Fibroblast of skin of back (primary cell): ENCODE results near the gene GMNN.

Source experiments
- DNase-seq: peaks from one replicate; pipeline ENCODE4 v3.0.0-alpha.2; 2013

Gene GMNN

GRCh38 chr6:24807584-24807983 lies 32.8 kb downstream of the GMNN start:
- no peak for DNase-seq

- DNase-seq = no peak
Observed at GRCh38 chr6:24809728-24810127, 35.0 kb downstream of the GMNN start.

GRCh38 chr6:24818346-24818745 lies 43.6 kb downstream of the GMNN start:
- no peak for DNase-seq

GRCh38 chr6:24821860-24822444 lies 47.2 kb downstream of the GMNN start:
- DNase-seq = no peak

- no peak for DNase-seq
Observed at GRCh38 chr6:24822696-24823095, 48.0 kb downstream of the GMNN start.

- no peak for DNase-seq
Observed at GRCh38 chr6:24823185-24823584, 48.4 kb downstream of the GMNN start.

- peak; percentile 77 for DNase-seq
Observed at GRCh38 chr6:24824142-24824938, 49.6 kb downstream of the GMNN start.

GRCh38 chr6:24825130-24825630 lies 50.4 kb downstream of the GMNN start:
- DNase-seq = no peak

GRCh38 chr6:24827162-24827561 lies 52.4 kb downstream of the GMNN start:
- DNase-seq = no peak

GRCh38 chr6:24827970-24828369 lies 53.2 kb downstream of the GMNN start:
- no peak for DNase-seq

GRCh38 chr6:24829657-24830056 lies 54.9 kb downstream of the GMNN start:
- no peak for DNase-seq

- DNase-seq = peak; percentile 83
Observed at GRCh38 chr6:24831771-24832716, 57.3 kb downstream of the GMNN start.

- no peak for DNase-seq
Observed at GRCh38 chr6:24832794-24833193, 58.1 kb downstream of the GMNN start.

GRCh38 chr6:24833711-24834386 lies 59.1 kb downstream of the GMNN start:
- no peak for DNase-seq
